Epithelial cell of proximal tubule (primary cell): ENCODE results near the gene GAPT. TPM values are rescaled to one million over a fixed set of nuclear protein-coding genes. Genes with fewer than 3 reads are reported as not detected.
"Not testable (repeated sequence)": the region's sequence is repeated elsewhere in the genome, so short reads cannot be mapped to it uniquely, and the experiment has no call there.

Experiments used
- DNase-seq: peaks from one replicate; pipeline ENCODE4 v3.0.0-alpha.2; 2011; ENCODE audit warnings: low read depth
- H3K4me3 ChIP-seq: 2 replicates; pipeline ENCODE4 v1.5.1; 2011; ENCODE audit warnings: low read depth, mild to moderate bottlenecking, low read length
- total RNA-seq: library from RNA; depleted of rRNA; stranded (reverse); fragments of >200 nt; gene quantifications from 2 replicates; pipeline ENCODE4 v1.2.3, GENCODE V29; 2015
- TF ChIP-seq, protein P1 (sequence below): conservative IDR thresholded peaks from 2 replicates; pipeline ENCODE4 v1.5.1; 2012; ENCODE audit warnings: low read depth, mild to moderate bottlenecking, low read length

The GAPT gene
- total RNA-seq, 1 donor from 2014 or later, result not detected

DNA sequence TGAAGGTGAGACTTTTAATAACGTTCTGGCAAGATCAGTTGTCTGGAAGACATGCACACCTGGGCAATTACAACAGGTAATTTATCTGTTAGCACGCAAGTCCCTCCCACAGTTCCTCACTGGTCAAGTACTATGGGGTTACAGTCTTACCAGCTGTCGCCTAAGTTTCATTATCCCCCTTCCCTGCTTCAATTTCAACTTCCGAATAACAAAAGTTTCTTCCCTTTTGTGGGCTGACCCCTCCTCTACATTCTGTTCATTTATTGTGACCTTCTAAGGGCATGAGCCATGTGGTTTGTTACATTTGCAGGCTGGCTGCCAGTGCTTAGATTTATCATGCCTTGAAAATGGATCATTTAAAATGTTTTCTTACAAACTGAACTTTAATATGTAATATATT lies 16.5 kb downstream of the GAPT start:
- no peak for DNase-seq
- TF ChIP-seq, protein P1, sequence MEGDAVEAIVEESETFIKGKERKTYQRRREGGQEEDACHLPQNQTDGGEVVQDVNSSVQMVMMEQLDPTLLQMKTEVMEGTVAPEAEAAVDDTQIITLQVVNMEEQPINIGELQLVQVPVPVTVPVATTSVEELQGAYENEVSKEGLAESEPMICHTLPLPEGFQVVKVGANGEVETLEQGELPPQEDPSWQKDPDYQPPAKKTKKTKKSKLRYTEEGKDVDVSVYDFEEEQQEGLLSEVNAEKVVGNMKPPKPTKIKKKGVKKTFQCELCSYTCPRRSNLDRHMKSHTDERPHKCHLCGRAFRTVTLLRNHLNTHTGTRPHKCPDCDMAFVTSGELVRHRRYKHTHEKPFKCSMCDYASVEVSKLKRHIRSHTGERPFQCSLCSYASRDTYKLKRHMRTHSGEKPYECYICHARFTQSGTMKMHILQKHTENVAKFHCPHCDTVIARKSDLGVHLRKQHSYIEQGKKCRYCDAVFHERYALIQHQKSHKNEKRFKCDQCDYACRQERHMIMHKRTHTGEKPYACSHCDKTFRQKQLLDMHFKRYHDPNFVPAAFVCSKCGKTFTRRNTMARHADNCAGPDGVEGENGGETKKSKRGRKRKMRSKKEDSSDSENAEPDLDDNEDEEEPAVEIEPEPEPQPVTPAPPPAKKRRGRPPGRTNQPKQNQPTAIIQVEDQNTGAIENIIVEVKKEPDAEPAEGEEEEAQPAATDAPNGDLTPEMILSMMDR, result no peak
- H3K4me3 ChIP-seq, result no peak overlapping the region

DNA sequence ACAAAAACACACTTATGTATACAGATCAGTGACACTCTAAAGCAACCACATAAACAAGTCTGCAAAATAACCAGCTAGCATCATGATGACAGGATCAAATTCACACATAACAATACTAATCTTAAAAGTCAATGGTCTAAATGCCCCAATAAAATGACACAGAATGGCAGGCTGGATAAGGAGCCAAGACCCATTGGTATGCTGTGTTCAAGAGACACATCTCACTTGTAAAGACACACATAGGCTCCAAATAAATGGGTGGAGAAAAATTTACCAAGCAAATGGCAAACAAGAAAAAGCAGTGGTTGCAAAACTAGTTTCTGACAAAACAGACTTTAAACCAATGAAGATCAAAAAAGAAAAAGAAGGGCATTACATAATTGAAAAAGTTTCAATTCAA lies 26.0 kb downstream of the GAPT start:
- DNase-seq, result no peak
- H3K4me3 ChIP-seq, result no peak overlapping the region
- TF ChIP-seq, protein P1, result no peak

DNA sequence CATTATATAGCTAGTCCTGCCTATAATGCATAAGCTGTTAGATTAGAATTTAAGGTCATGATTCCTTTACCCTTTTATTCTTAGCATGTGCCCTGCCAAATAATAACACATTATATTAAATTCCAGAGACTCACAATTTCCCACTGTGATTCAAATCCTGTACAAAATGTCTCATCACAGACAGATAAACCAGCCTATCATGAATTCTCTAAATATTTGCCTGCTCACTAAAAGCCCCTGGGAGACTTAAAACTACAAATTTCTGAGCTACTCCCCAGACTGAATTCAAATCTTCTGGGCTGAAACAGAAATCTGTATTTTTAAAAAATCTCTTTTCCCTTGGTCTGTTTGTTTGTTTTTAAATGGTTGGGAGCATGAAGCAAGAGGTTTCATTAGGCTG lies 32.7 kb downstream of the GAPT start:
- no peak for DNase-seq
- TF ChIP-seq, protein P1, result no peak
- no peak overlapping the region for H3K4me3 ChIP-seq

DNA sequence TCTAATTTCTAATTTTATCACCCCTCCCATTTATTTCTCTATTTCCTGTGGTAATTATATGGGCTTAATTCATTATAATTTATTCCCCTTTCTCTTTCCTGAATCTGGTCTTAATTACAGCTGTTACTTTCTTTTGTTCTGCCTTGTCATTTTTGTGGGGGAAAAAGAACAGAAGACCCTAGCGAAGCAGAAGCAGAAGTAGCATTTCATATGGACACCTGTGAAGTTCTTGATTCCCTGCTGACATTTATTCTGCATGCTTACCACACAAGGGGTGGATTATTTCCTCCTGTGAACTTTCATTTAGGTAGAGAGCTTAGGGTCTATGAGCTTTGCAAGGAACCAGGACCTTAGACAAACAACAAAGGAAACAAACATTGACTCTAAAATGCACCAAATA lies 33.3 kb downstream of the GAPT start:
- H3K4me3 ChIP-seq, result no peak overlapping the region
- TF ChIP-seq, protein P1, result no peak
- DNase-seq, result no peak

DNA sequence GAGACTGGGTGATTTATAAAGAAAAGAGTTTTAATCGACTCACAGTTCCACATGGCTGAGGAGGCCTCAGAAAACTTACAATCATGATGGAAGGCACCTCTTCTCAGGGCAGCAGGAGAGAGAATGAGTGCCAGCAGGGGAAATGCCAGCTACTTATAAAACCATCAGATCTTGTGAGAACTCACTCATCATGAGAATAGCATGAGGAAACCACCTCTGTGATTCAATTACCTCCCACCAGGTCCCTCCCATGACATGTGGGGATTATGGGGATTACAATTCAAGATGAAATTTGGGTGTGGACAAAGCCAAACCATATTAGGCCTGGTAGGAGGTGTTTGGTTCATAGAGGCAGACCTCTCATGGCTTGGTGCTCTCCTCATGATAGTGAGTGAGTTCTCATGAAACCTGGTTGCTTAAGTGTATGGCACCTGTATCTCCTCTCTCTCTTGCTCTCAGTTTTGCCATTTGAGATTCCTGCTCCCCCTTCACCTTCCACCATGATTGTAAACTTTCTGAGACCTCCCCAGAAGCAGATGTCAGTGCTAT lies 39.8 kb downstream of the GAPT start:
- H3K4me3 ChIP-seq, result no peak overlapping the region
- no peak for DNase-seq
- TF ChIP-seq, protein P1, result no peak

DNA sequence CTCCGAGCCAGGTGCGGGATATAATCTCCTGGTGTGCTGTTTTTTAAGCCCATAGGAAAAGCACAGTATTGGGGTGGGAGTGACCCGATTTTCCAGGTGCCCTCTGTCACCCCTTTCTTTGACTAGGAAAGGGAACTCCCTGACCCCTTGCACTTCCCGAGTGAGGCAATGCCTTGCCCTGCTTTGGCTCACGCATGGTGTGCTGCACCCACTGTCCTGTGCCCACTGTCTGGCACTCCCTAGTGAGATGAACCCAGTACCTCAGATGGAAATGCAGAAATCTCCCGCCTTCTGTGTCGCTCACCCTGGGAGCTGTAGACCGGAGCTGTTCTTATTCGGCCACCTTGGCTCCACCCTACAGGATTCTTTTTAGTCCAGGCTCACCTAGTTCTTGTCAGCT lies 50.7 kb downstream of the GAPT start:
- H3K4me3 ChIP-seq, result not testable (repeated sequence)

DNA sequence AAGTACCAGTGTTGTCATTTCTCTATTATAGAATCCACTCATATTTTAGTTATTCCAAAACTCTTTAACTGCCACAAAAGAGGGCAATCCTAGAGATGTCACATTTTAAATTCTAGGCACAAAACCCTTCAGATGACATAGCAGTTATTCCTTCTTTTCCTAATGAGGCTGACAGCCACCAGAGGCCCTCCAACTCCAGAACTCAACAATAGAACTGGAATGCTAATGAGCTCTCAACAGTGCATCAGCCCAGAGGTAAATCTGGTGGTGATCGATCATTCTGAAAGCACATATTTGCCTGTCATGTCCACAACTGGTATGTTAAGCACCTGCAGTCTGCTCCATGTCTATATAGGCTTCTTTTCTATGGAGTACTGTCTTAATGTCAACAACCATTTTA lies 51.5 kb downstream of the GAPT start:
- TF ChIP-seq, protein P1, result no peak
- no peak for DNase-seq
- no peak overlapping the region for H3K4me3 ChIP-seq

More for the DNA sequence above, 50.7 kb downstream of the GAPT start:
- DNase-seq, result not testable (repeated sequence)
